Ammon's horn (tissue), 1 donor: ENCODE measurements around the gene SLC6A8.

ENCODE experiments used
- DNase-seq: peaks from one replicate; pipeline ENCODE4 v3.0.0-alpha.2; 2016; ENCODE audit warnings: low spot score

Gene SLC6A8

DNA sequence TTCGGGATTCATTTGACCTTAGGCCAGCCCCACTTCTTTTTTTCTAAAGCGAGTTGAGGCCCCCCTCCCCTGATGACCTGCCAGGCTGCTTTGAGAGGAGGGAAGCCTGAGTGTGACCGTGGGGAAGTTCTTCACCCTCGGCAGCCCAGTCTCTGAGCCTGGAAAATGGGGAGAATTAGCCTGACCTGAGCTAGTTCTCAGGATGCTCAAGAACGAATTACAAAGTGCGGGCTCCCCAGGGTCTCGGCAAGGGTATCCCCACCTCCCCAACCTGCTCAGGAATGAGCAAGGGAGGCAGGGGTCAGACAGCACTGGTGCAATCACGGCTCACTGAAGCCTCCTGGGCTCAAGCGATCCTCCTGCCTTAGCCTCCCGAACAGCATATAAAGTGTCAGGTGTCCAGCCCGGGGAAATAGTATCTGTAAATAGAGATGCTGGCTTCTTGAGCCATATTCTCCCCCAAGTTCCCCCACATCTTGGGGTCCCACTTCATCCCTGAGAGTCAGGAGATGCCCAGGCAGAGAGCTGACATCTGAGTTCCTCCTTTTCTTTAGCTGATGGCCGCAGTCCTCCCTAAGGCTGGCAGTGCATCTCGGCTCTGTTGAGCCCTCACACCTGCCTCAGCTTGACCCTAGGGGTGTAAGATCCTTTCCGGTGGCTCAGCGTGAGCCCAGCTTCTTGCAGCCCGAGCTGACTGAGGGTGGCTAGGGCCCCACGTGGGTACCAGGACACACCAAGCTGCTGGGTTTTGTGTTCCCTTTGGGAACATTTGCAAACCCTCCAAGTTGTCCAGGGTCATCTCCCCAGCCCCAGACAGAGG is 39.2 kb upstream of the SLC6A8 start:
- DNase-seq, result no peak

- no peak for DNase-seq
These were observed 38.4 kb upstream of the SLC6A8 start for GRCh38 chrX:153649178-153649914.

DNA sequence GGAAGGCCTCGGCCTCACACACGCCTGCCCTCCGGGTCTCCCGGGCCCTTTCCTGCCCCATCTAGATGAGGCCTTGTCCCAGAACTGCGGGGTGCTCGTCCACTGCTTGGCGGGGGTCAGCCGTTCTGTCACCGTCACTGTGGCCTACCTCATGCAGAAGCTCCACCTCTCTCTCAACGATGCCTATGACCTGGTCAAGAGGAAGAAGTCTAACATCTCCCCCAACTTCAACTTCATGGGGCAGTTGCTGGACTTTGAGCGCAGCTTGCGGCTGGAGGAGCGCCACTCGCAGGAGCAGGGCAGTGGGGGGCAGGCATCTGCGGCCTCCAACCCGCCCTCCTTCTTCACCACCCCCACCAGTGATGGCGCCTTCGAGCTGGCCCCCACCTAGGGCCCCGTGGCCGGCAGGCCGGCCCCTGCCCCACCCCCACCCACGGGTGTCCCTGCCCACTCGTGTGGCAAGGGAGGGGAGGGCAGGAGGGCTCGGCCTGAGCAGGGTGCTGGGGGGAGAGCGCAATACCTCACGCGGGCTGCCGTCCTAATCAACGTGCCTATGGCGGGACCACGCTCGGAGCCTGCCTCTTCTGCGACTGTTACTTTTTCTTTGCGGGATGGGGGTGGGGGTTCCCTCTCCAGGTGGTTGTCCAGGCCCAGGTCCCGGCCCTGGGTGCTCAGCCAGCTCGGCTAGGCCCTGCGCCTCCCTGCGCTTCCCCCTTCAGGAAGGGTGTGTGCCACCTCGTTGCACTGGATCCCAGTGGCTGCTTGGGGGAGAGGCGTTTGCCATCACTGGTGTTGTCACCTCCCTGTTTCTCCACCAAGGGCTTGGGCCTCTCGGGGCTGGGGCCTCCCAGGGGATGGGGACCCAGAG is 37.6 kb upstream of the SLC6A8 start:
- no peak for DNase-seq

DNA sequence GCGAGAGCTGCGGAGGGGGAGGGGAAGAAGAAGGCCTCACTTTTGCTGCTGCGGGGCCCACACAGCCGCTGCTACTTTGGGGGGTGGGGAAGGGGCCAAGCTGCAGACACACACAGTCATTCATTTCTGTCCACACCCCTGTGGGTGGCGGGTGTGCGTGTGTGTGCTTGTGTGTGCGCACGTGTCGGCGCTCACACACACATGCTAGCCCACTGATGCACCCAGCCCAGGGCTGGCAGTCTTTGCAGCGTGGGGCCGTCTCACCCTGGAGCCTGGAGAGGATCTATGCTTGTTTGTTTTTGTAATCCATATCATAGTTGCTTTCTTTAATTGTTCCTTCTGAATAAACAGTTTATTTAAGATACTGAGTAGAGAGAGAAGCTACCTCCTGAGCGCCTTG is 36.8 kb upstream of the SLC6A8 start:
- no peak for DNase-seq

GRCh38 chrX:153651540-153652079 is 36.1 kb upstream of the SLC6A8 start:
- DNase-seq, result no peak

- DNase-seq, result no peak
These were observed 34.2 kb upstream of the SLC6A8 start for GRCh38 chrX:153653556-153653955.

DNA sequence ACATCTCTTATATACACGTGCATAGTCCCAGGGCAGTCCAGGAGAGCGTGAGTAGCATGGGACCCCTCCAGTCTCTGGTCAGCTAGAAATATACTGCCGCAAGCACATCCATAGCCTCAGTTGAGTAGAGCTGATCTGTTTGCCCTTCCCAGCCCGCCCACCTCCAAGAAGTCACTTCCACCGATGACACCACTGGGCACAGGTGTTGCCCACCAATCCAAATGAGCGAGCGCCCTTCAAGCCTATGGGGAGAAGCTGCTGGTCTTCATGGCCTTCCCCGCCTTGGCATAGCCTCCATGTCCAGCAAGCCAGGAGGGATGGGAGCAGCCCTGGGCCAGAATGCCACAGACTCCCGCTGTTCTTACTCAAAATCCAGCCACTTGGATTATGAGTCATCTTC is 30.6 kb upstream of the SLC6A8 start:
- DNase-seq, result no peak

DNA sequence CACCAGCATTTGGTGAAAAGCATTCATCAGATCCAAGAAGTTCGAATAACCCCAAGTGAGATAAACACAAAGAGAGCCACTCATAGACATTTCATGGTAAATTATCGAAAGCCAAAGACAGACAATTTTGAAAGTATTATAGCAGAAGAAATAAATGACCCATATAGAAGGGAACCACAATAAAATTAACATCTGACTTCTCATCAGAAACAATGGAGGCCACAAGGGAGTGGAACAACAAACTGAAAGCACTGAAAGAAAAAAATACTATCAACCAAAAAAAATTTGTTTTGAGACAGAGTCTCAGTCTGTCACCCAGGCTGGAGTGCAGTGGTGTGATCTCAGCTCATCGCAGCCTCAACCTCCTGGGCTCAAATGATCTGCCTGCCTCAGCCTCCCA is 28.5 kb upstream of the SLC6A8 start:
- DNase-seq, result no peak

- no peak for DNase-seq
These were observed 25.5 kb upstream of the SLC6A8 start for GRCh38 chrX:153662266-153662665.

GRCh38 chrX:153665726-153666306 is 21.9 kb upstream of the SLC6A8 start:
- DNase-seq, result no peak

DNA sequence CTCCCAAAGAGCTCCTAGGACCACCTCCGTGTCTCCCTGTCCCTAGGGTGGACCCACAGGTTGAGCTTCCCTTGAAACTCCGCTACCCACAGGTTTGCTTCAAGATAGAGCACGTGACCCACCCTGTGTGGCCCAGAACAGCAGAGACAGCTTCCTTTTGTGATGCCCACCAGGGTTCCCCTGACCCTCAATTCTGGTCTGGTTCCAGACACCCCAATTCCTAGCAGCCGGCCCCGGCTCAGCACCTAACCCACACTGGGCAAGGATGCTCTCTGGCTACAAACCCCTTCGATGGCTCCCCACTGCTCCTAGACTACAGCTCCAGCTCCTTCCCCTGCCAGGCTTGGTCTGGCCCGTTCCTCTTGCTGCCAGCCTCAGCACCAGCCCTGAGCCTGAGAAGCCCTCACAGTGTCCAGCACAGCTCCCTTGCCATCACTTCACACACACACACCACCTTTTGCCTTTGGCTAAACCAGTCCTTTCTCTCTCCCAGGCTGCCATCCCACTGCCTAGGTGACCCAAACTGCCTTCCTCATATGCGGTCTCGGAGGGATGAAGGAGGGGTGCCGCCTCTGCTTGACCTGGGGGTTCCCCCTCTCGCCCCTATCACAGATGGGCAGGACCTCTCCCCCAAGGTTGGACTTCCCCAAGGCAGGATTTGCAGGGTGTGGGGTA is 20.3 kb upstream of the SLC6A8 start:
- DNase-seq, result no peak

DNA sequence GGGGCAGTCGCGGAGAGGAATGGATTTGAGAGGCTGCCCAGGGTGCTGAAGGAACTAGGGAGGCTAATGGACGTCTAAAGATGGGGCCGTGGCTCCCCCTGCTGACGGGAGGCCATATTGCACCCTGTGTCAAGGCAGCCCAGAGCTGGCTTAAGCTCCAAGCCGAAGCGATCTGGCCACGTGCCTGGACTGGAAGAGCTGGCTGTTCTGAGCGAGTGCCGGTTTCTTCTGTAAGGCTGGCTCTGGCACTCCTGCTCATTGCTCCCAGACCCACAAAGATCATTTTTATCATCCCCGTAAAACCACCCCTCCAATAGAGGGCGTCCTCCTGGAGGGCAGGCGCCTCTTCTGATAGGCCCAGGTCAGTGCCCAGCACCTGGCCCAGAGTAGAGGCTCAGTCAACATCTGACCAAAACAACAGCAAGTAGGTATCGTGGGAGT is 19.8 kb upstream of the SLC6A8 start:
- peak; percentile 92 for DNase-seq

DNA sequence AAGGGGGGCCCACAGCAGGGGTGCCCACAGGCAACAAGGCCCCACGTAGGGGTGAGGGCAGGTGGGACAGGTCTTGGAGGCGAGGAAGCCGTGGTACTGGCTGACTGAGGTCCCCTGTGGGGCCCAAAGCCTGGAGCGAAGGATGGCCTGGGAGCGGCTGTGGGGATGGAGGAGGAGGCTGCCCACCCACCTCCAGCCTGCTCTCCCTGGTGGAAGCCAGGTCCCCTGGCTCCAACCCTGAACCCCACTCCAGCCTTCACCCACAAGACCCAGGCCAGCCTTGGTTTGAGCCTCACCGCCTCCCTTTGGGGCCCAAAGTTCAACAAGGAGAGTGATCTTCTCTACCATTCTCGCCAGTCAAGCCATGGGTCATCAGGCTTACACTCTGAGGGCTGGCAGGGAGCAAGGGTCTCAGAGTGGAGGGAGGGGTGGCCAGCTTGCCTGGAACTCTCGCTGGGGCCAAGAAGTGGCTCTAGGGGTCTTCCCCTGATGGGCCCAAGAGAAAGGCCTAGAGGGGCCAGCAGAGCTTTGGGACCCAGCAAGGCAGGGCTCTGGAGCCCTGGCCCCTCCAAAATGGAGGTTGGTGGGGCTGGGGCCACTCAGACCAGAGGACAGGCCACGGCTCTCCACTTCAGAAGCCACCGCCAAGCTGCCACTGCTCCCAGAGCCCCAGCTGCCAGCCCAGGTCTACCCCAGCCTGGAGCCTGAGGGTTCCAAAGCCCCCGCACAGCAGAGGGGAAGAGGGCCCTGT is 19.1 kb upstream of the SLC6A8 start:
- no peak for DNase-seq

GRCh38 chrX:153669174-153669890 is 18.4 kb upstream of the SLC6A8 start:
- no peak for DNase-seq

GRCh38 chrX:153669901-153670731 is 17.6 kb upstream of the SLC6A8 start:
- no peak for DNase-seq

DNA sequence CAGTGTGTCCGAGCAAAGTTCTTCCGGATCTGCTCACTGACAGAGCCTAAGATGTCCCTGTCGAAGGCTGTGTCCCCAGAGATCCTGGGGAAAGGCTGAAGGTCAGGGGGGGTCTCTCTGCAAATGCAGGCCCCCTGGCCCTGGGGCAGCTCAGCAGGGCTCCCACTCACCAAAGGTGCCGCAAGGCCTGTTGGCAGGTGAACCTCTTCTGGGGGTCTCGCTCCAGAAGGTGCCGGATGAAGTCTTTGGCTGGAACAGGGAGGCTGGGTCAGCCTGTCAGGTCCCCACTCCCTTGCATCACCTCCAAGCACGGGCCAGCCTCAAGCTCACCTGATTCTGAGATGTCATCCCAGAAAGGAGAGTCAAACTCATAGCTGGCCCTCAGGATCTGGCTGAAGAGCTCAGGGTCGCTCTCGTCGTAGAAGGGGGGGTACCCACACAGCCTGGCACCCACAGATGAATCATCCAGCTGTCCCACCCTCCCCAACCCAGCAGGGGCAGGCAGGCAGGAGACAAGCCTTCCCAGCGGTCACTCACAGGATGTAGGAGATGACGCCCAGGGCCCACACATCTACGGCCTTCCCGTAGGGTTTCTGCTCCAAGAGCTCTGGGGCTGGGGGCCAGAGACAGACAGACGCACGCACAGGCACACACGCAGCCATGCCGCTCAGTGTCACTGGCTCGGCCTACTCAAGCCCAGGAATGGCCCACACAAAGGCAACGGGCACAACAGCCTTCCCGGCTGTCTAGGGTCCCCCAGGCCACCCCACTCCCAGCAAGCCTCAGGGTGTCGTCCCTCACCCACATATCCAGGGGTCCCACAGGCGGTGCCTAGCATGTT is 16.8 kb upstream of the SLC6A8 start:
- DNase-seq, result no peak

- DNase-seq, result no peak
These were observed 15.9 kb upstream of the SLC6A8 start for GRCh38 chrX:153671589-153672530.
